Tongue (tissue), 2 donors: Measurements from ENCODE around the gene SLC22A4. TPM values are rescaled to one million over a fixed set of nuclear protein-coding genes. Genes with fewer than 3 reads are reported as not detected.

Experiments used
- small RNA-seq: library from RNA; depleted of rRNA; stranded (forward); fragments of <200 nt; gene quantifications from one replicate; pipeline ENCODE3, GENCODE V24; 2014; ENCODE audit warnings: low replicate concordance
- total RNA-seq: library from RNA; depleted of rRNA; stranded (reverse); fragments of >200 nt; gene quantifications from one replicate; pipeline ENCODE4 v1.2.3, GENCODE V29; 2014

Gene SLC22A4
- total RNA-seq, 1 donor from 2014 or later: 1.7 TPM

Small RNA genes lying within 50 kb of the gene (small RNA-seq; reads per million reads assigned to genes)
- not detected for gene MIR3936

Other genes starting within 250 kb of the SLC22A4 start
- not detected for gene IL3, start 233.7 kb upstream of the SLC22A4 start, total RNA-seq
- not detected for gene CSF2, start 220.6 kb upstream of the SLC22A4 start, total RNA-seq
- 87.2 TPM for gene P4HA2, start 66.5 kb upstream of the SLC22A4 start, total RNA-seq
- gene PDLIM4, start 36.7 kb upstream of the SLC22A4 start, total RNA-seq: 49.6 TPM
- gene SLC22A5, start 75.3 kb downstream of the SLC22A4 start, total RNA-seq: 5.9 TPM
- 10.7 TPM for gene IRF1, start 196.4 kb downstream of the SLC22A4 start, total RNA-seq
- gene IL5, start 249.1 kb downstream of the SLC22A4 start, total RNA-seq: not detected